Fibroblast of skin of left biceps (primary cell): ENCODE measurements around the gene LYG1.
A peak's percentile ranks its signal among the peaks of the same experiment; 100 is the strongest.
"Not testable (repeated sequence)": the region's sequence is repeated elsewhere in the genome, so short reads cannot be mapped to it uniquely, and the experiment has no call there.

Experiments
- DNase-seq, 2 experiments: peaks; one replicate each; pipeline ENCODE4 v3.0.0-alpha.2; 2013; ENCODE audit warnings: low read depth in 2 of 2

Gene LYG1

DNA sequence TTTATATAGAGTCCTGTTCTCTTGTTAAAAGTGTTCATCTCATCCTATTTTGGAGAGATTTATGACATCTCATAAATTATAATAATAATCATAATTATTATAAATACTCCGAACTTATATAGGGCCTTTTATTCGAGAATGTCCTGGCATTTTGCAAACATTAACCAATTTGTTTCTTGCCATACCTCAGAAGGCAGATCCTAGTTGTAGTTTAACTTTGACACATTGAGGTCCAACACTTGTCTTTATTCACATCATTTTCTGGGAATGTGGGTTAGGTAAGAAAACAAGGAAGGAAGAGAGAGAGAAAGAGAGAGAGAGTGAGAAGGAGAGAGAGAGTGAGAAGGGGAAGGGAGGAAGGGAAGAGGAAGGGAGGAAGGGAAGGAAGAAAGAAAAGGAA lies at the start of gene LYG1:
Gene LYG1 (minus strand): TSS at position 101 of the 400 bp plus-strand sequence. CDS start 5,527 bp downstream, outside the sequence.
- DNase-seq: not testable (repeated sequence)

GRCh38 chr2:99350194-99350593 lies 49.2 kb upstream of the LYG1 start:
- no peak for DNase-seq

DNA sequence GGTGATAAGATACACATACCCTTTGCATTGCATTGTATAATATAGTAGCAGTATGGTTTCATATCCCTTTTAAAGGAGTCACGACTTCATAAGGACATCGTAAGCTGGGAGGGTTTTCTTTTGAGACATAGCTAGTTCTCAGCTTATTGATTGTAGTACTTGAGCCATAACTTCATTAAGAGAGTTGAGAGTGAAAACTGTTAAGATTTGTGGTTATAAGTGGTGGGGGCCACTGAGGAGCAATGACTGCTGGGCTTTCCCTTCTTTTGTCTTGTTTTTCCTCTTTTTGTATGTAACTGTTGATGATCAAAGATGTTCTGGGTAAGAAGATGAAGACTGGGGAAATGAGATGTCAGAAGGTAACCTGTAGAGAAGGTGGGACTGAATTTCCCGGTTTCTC lies 47.2 kb upstream of the LYG1 start:
- DNase-seq: no peak

DNA sequence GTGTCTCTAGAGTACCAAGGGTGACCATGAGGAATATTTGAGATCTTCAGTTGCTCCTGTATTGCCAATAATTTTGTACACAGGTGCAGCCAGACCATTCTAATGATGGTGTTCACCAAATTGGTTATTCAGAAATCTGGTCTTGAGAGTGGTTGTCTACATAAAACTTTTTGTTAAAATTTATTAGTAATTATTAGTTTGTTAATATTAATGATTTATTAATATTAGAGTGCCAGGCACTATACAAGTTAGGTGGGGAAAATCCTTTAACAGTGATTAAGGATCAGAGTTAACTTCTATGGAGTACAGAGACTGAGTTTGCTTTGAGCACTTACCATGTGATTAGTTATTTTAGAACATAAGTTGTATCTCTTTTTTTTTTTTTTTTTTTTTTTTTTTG lies 45.2 kb upstream of the LYG1 start:
- no peak for DNase-seq

GRCh38 chr2:99345446-99345845 lies 44.4 kb upstream of the LYG1 start:
- DNase-seq: not testable (repeated sequence)

GRCh38 chr2:99342536-99342935 lies 41.5 kb upstream of the LYG1 start:
- DNase-seq: no peak

DNA sequence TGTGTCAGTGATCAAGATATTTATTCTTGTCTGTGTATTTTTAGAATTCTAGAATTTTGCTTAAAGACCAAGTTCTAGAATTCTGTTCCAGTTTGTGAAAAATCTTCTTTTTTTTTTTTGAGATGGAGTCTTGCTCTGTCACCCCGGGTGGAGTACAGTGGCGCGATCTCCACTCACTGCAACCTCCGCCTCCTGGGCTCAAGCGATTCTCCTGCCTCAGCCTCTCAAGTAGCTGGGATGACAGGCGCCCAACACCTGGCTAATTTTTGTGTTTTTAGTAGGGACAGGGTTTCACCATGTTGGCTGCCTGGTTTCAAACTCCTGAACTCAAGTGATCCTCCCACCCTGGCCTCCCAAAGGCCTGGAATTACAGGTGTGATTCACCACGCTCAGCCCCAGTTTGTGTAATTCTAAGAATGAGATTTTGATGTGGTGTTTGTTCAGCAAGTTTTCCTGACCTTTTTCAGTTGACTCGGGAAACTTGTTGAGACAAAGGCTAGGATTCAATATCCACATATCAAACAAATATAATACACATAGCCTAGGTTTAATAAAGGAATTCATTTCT lies 39.8 kb upstream of the LYG1 start:
- no peak for DNase-seq

- DNase-seq: no peak
These were observed 37.1 kb upstream of the LYG1 start for GRCh38 chr2:99338029-99338585.

DNA sequence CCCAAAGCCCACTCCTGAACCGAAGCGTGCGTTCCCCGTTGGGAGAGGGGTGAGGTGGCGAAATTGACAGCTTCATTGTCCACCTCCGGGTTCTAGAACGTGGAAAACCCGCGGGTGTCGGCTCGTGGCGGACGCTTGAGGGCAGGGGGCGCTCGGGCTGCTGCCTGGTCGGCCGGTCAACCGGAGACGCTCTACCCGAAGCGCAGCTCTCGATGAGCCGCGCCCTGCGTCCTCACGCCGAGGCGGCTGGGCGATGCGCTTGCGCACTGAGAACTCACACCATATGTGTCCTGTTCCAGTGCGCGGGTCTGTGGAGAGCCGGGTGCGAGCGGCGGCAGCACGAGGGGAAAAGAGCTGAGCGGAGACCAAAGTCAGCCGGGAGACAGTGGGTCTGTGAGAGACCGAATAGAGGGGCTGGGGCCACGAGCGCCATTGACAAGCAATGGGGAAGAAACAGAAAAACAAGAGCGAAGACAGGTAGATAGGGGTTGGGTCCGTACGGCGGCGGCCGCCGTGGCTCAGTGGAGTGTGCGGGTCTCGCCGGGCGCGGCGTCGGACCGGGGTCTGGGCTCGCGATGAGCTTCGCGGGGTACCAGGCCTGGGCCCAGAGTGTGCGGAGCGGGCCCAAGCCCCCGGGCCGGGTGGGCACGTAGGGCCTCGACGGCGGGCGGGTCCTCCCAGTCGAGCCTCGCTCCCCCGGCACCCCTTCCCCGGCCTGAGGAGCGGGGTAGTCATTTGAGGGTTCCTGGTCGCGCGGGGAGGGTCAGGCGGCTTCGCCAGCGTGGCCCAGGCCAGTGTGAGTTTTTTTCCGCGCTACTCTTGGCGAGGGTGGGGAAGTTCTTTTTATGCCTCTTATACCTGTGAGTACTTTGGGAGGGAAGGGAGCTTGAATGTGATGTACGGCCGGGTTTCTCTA lies 36.4 kb upstream of the LYG1 start, which contains the start of gene EIF5B:
Gene EIF5B (plus strand): TSS at position 277 of the 916 bp plus-strand sequence. CDS start 166 bp downstream, at position 443.
- peak; percentile 87 to 88 for DNase-seq

DNA sequence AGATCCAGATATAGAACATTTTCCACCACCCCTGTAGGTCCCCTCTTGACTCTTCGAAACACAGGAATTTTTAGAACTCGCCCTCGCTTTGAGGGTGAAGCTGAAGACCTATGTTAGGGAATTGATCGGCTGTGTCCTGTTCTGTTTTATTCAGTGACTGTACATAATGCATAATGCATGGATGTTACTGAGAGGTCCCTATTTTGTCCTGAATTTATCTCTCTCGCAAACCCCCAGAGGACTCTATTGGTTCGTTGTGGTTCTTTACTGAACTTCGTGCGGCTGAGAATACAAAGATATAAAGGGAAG lies 35.8 kb upstream of the LYG1 start:
- DNase-seq: no peak

DNA sequence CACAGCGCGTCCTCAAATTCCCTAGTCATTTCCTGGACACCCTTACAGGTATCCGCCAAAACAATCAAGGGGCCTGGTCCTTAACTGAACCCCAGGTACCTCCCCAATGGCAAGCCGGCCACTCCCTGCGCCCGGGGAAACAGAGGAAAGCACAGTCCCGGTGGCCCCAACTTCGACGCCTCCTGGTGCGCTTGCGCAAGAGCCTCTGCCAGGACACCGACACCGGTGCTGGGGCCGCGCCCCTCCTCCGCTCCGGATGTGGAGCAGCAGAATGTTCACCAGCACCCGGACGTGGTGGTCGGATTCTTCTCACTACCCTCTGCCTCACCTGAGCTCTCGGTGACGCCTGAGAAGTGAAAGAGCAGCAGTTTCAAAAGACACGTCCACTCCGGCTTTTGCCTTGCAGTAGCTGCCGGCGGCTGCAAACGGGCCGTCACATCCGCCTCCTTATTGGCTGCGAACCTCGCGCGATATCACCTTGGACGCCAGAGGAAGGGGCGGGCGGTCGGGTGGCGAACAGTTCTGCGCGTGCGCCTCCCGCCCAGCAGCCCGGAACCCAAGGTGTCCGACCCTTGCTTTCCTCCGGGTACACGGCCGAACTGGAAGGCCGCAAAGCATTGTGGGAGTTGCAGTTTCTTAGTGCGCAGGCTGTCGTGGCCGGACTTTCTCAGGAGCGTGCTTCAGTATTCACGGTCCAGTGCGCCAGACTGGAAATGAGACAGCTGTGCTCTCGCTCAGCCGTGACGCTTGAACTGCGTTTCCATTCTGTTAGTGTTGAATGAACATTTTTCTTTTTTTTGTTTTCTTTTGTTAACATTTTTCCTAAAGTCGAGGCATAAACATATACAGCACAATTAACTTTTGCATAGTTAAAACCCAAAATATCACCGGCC lies 35.2 kb upstream of the LYG1 start, which contains the start of gene TXNDC9:
Gene TXNDC9 (minus strand): TSS at position 423 of the 893 bp plus-strand sequence. CDS start 3,123 bp downstream, outside the sequence.
- peak; percentile 99 for DNase-seq

DNA sequence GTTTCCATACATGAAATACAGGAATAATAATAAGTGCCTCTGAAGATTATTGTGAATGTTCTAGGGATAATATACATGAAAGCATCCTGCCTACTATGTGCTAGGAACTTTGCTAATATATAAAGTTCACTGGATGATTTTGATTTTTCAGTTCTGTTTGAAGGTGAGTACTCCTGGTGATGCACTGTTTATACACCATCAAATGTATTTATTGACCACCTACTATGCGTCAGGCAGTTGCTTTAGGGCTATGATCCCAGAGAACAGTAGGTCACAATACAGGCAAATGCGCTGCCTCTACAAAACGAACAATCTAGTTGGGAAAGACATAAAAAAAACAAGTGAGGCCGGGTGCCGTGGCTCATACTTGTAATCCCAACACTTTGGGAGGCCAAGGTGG lies 24.4 kb upstream of the LYG1 start:
- no peak for DNase-seq

- not testable (repeated sequence) for DNase-seq
These were observed 16.8 kb upstream of the LYG1 start for GRCh38 chr2:99317873-99318200.

- DNase-seq: no peak
These were observed 16.3 kb upstream of the LYG1 start for GRCh38 chr2:99317161-99317872.

DNA sequence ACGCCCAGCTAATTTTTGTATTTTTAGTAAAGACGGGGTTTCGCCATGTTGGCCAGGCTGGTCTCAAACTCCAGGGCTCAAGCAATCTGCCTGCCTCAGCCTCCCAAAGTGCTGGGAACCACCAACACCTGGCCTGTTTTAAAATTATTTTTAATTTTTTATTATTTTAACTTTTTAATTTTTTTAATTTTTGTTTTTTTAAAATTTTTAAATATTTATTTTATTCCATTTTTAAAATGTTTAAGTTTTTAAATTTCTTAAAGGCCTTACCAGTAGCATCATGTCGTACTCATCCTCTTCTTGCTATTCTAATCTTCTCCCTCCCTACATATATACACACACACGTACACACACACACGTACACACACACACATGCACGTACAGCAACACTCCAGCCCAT lies 1.4 kb downstream of the LYG1 start:
- no peak for DNase-seq

GRCh38 chr2:99297994-99298393 lies 3.0 kb downstream of the LYG1 start:
- peak in 1 of 2 experiments; percentile 4 for DNase-seq

DNA sequence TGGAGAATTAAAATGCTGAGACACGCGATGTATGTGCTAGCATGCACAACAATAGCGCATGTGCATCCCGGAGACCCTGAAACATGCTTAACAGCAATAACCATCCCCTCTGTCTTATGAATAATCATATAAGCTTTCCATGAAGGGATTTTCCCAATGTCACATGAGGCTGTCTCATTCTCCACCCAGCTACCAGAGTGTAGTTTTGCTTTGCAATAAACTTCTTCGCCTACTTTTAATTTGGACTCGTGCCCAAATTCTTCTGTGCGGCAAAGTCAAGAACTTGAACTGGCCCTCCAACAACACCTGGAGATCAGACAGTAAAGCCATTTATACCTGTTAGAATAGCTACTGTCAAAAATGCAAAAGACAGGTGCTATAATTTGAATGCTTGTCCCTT lies 15.5 kb downstream of the LYG1 start:
- DNase-seq: no peak

GRCh38 chr2:99279969-99280695 lies 20.9 kb downstream of the LYG1 start:
- no peak for DNase-seq

- peak; percentile 94 to 95 for DNase-seq
These were observed 22.2 kb downstream of the LYG1 start for GRCh38 chr2:99278793-99279291.

DNA sequence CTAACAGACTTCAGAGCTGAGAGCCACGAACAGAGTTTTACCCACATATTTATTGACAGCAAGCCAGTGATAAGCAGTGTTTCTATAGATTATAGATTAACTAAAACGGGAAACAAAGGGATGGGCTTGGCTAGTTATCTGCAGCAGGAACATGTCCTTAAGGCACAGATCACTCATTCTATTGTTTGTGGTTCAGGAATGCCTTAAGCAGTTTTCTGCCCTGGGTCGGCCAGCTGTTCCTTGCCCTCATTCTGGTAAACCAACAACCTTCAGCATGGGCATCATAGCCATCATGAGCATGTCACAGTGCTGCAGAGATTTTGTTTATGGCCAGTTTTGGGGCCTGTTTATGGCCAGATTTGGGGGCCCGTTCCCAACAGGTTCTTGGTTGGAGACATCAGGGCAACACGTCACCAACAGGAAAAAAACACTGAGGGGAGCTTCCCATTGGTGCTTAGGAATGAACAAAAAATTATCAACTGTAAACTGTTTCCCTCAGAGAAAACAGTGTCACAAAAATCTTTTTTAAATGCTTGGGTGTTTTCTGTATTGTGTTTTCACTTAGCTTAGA lies 22.7 kb downstream of the LYG1 start:
- DNase-seq: not testable (repeated sequence)
